Neural progenitor cell (in vitro differentiated cells): Measurements from ENCODE around the gene SIGLEC9. TPM values are rescaled to one million over a fixed set of nuclear protein-coding genes. Genes with fewer than 3 reads are reported as not detected.

Source experiments
- DNase-seq: peaks from one replicate; pipeline ENCODE4 v3.0.0-alpha.2; 2016; ENCODE audit warnings: low spot score
- H2AFZ ChIP-seq: fragments of 200-600 bp; sonication (generic); replicated peaks from 2 replicates; pipeline ENCODE4 v1.6.1; 2016; ENCODE audit warnings: antibody characterized with exemption
- H3F3A ChIP-seq: fragments of 200-600 bp; sonication (generic); 2 replicates; pipeline ENCODE4 v1.6.1; 2016; ENCODE audit warnings: antibody characterized with exemption, low read depth
- H3K27ac ChIP-seq: fragments of 200-600 bp; sonication (generic); 2 replicates; pipeline ENCODE4 v1.5.1; 2016; ENCODE audit warnings: mild to moderate bottlenecking
- H3K27me3 ChIP-seq: fragments of 200-600 bp; sonication (generic); 2 replicates; pipeline ENCODE4 v1.6.1; 2016; ENCODE audit warnings: mild to moderate bottlenecking, moderate library complexity
- H3K36me3 ChIP-seq: fragments of 200-600 bp; sonication (generic); 2 replicates; pipeline ENCODE4 v1.5.1; 2016
- H3K4me1 ChIP-seq: fragments of 200-600 bp; sonication (generic); 2 replicates; pipeline ENCODE4 v1.6.1; 2016; ENCODE audit warnings: mixed run types
- H3K4me2 ChIP-seq: fragments of 200-600 bp; sonication (generic); 2 replicates; pipeline ENCODE4 v1.6.1; 2016
- H3K4me3 ChIP-seq: fragments of 200-600 bp; sonication (generic); 2 replicates; pipeline ENCODE4 v1.5.1; 2016
- H3K79me2 ChIP-seq: fragments of 200-600 bp; sonication (generic); 2 replicates; pipeline ENCODE4 v1.6.1; 2016; ENCODE audit warnings: low read depth
- H3K9ac ChIP-seq: fragments of 200-600 bp; sonication (generic); 2 replicates; pipeline ENCODE4 v1.6.1; 2016
- H3K9me3 ChIP-seq: fragments of 200-600 bp; sonication (generic); 2 replicates; pipeline ENCODE4 v1.5.1; 2016; ENCODE audit warnings: low read depth
- H4K20me1 ChIP-seq: fragments of 200-600 bp; sonication (generic); 2 replicates; pipeline ENCODE4 v1.6.1; 2016; ENCODE audit warnings: low read depth
- H3K27ac Mint-ChIP-seq: 3 replicates; pipeline ENCODE4 v1.8.0; 2021; ENCODE audit warnings: mixed read lengths
- H3K27me3 Mint-ChIP-seq: 2 replicates; pipeline ENCODE4 v1.8.0; 2022; ENCODE audit warnings: low read depth, mild to moderate bottlenecking, inconsistent platforms, moderate library complexity, mixed read lengths; ENCODE audit not compliant: insufficient read depth
- H3K36me3 Mint-ChIP-seq: 3 replicates; pipeline ENCODE4 v1.8.0; 2021; ENCODE audit warnings: mixed read lengths
- H3K4me1 Mint-ChIP-seq: 3 replicates; pipeline ENCODE4 v1.8.0; 2021; ENCODE audit warnings: mixed read lengths
- H3K4me3 Mint-ChIP-seq: 3 replicates; pipeline ENCODE4 v1.8.0; 2021; ENCODE audit warnings: mild to moderate bottlenecking, moderate library complexity, mixed read lengths
- H3K9me3 Mint-ChIP-seq: 3 replicates; pipeline ENCODE4 v1.8.0; 2020; ENCODE audit warnings: mixed read lengths
- EZH2 ChIP-seq: fragments of 200-600 bp; sonication (generic); IDR thresholded peaks from 2 replicates; pipeline ENCODE4 v1.6.1; 2017; ENCODE audit warnings: antibody characterized with exemption, mild to moderate bottlenecking, moderate library complexity
- EZH2phosphoT487 ChIP-seq: fragments of 200-600 bp; sonication (generic); IDR thresholded peaks from 2 replicates; pipeline ENCODE4 v1.6.1; 2017; ENCODE audit warnings: antibody characterized with exemption
- total RNA-seq: library from RNA; depleted of rRNA; stranded (reverse); fragments of >200 nt; gene quantifications from 2 replicates; pipeline ENCODE4 v1.2.3, GENCODE V29; 2015; ENCODE audit warnings: low replicate concordance
- TF ChIP-seq, protein P1 (sequence below): fragments of 200-600 bp; sonication (generic); IDR thresholded peaks from 2 replicates; pipeline ENCODE4 v1.5.1; 2017; ENCODE audit warnings: antibody characterized with exemption, mild to moderate bottlenecking

The SIGLEC9 gene
- total RNA-seq, 1 donor from 2014 or later, result not detected

DNA sequence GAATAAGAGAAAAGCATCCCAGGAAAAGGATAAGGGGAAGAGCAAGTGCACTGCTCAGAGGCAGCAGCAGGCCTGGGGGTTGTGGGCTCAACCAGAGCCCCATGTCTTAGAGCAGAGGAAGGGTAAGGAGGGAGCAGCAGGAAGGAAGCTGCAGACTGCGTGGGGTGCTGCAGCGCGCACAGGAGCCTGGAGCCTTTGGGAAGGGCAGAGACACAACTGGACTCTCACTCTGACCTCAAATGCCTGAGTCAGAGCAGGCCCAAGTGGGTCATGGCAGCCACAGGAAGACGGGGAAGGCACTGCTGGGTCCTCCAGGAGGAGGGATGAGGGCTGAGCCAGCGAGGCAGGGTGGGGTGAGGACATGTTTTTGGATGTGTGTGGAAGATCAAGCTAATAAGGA, 49.0 kb downstream of the SIGLEC9 start:
- no peaks in the 10 kb centered on the region for H3K36me3 ChIP-seq
- H3K9ac ChIP-seq, result no peak overlapping the region
- Mint-ChIP-seq H3K9me3 (peaks cover under 1% of the 10 kb centered on the region), H3K27me3 (peaks cover 5% of the 10 kb centered on the region), H3K27ac (no peak overlapping the region), H3K36me3 (no peaks in the 10 kb centered on the region), H3K4me1 (no peaks in the 10 kb centered on the region), H3K4me3 (no peak overlapping the region)
- H3F3A ChIP-seq, result no peaks in the 10 kb centered on the region
- no peak for DNase-seq
- no peaks in the 10 kb centered on the region for H3K9me3 ChIP-seq
- H2AFZ ChIP-seq, result no peak overlapping the region
- no peaks in the 10 kb centered on the region for H3K4me1 ChIP-seq
- TF ChIP-seq, protein P1, sequence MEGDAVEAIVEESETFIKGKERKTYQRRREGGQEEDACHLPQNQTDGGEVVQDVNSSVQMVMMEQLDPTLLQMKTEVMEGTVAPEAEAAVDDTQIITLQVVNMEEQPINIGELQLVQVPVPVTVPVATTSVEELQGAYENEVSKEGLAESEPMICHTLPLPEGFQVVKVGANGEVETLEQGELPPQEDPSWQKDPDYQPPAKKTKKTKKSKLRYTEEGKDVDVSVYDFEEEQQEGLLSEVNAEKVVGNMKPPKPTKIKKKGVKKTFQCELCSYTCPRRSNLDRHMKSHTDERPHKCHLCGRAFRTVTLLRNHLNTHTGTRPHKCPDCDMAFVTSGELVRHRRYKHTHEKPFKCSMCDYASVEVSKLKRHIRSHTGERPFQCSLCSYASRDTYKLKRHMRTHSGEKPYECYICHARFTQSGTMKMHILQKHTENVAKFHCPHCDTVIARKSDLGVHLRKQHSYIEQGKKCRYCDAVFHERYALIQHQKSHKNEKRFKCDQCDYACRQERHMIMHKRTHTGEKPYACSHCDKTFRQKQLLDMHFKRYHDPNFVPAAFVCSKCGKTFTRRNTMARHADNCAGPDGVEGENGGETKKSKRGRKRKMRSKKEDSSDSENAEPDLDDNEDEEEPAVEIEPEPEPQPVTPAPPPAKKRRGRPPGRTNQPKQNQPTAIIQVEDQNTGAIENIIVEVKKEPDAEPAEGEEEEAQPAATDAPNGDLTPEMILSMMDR, result no peak
- no peak for TF ChIP-seq EZH2phosphoT487
- no peak for TF ChIP-seq EZH2
- peaks cover 36% of the 10 kb centered on the region for H3K27me3 ChIP-seq
- no peak overlapping the region for H3K27ac ChIP-seq
- no peaks in the 10 kb centered on the region for H4K20me1 ChIP-seq
- no peak overlapping the region for H3K4me3 ChIP-seq
- no peak overlapping the region for H3K4me2 ChIP-seq
- H3K79me2 ChIP-seq, result no peaks in the 10 kb centered on the region

- Histone ChIP-seq H2AFZ (no peak overlapping the region), H3K36me3 (no peaks in the 10 kb centered on the region), H3K27me3 (peaks cover 41% of the 10 kb centered on the region), H3K27ac (no peak overlapping the region), H3F3A (no peaks in the 10 kb centered on the region), H3K79me2 (no peaks in the 10 kb centered on the region), H3K4me1 (no peaks in the 10 kb centered on the region), H3K4me3 (no peak overlapping the region), H3K9ac (no peak overlapping the region), H4K20me1 (no peaks in the 10 kb centered on the region), H3K4me2 (no peak overlapping the region), H3K9me3 (no peaks in the 10 kb centered on the region)
- Mint-ChIP-seq H3K27me3 (peaks cover 3% of the 10 kb centered on the region), H3K4me3 (no peak overlapping the region), H3K27ac (no peak overlapping the region), H3K4me1 (no peaks in the 10 kb centered on the region), H3K9me3 (no peaks in the 10 kb centered on the region), H3K36me3 (no peaks in the 10 kb centered on the region)
- TF ChIP-seq EZH2 (no peak), EZH2phosphoT487 (no peak)
- TF ChIP-seq, protein P1, result no peak
- DNase-seq, result no peak
Measured at GRCh38 chr19:51179256-51179655, 54.5 kb downstream of the SIGLEC9 start.

Other genes starting within 250 kb of the SIGLEC9 start
- gene KLK4, start 213.5 kb upstream of the SIGLEC9 start, total RNA-seq, result 0.68 TPM in 1 of 2 replicates, not detected in the other
- gene KLK5, start 171.9 kb upstream of the SIGLEC9 start, total RNA-seq, result not detected in 2 replicates
- not detected in 2 replicates for gene KLK6, start 155.3 kb upstream of the SIGLEC9 start, total RNA-seq
- gene KLK7, start 141.0 kb upstream of the SIGLEC9 start, total RNA-seq, result 0.28 and 0.36 TPM in 2 replicates
- gene KLK8, start 123.3 kb upstream of the SIGLEC9 start, total RNA-seq, result 0.46 TPM in 1 of 2 replicates, not detected in the other
- 1.9 TPM in 1 of 2 replicates, not detected in the other for gene KLK10, start 105.2 kb upstream of the SIGLEC9 start, total RNA-seq
- gene KLK11, start 98.3 kb upstream of the SIGLEC9 start, total RNA-seq, result not detected in 2 replicates
- not detected in 2 replicates for gene KLK12, start 89.9 kb upstream of the SIGLEC9 start, total RNA-seq
- not detected in 2 replicates for gene KLK13, start 59.8 kb upstream of the SIGLEC9 start, total RNA-seq
- gene KLK14, start 42.0 kb upstream of the SIGLEC9 start, total RNA-seq, result not detected in 2 replicates
- 0.24 and 5.6 TPM in 2 replicates for gene CTU1, start 16.5 kb upstream of the SIGLEC9 start, total RNA-seq
- gene SIGLEC7, start 17.4 kb downstream of the SIGLEC9 start, total RNA-seq, result not detected in 2 replicates
- gene CD33, start 100.2 kb downstream of the SIGLEC9 start, total RNA-seq, result not detected in 2 replicates
- not detected in 2 replicates for gene SIGLECL1, start 126.2 kb downstream of the SIGLEC9 start, total RNA-seq
- 5.4 and 15.8 TPM in 2 replicates for gene IGLON5, start 186.7 kb downstream of the SIGLEC9 start, total RNA-seq
- gene VSIG10L, start 217.2 kb downstream of the SIGLEC9 start, total RNA-seq, result 2.7 and 6.0 TPM in 2 replicates
- gene ETFB, start 241.5 kb downstream of the SIGLEC9 start, total RNA-seq, result 27.0 and 38.9 TPM in 2 replicates
- gene CLDND2, start 244.1 kb downstream of the SIGLEC9 start, total RNA-seq, result not detected in 2 replicates
- gene NKG7, start 247.7 kb downstream of the SIGLEC9 start, total RNA-seq, result not detected in 2 replicates